Esophagus muscularis mucosa (tissue), 4 donors: Measurements from ENCODE around the gene FGFRL1.
A peak's percentile ranks its signal among the peaks of the same experiment; 100 is the strongest.

Source experiments
- CTCF ChIP-seq, 3 experiments: fragments of 200-600 bp in 2 of 3; fragments of 450-650 bp in 1 of 3; sonication (generic) in 2 of 3; IDR thresholded peaks; one replicate each; pipeline ENCODE4 v1.5.1; 2017 to 2019; ENCODE audit warnings: antibody characterized with exemption in 3 of 3, mild to moderate bottlenecking in 2 of 3, moderate library complexity in 1 of 3
- EP300 ChIP-seq: sonication (generic); formaldehyde crosslinking; IDR thresholded peaks from one replicate; pipeline ENCODE4 v1.6.1; 2017; ENCODE audit warnings: antibody characterized with exemption
- POLR2AphosphoS5 ChIP-seq, 2 donors: sonication (generic); formaldehyde crosslinking; IDR thresholded peaks; one replicate each; pipeline ENCODE4 v1.6.1; 2017; ENCODE audit warnings: antibody characterized with exemption in 2 of 2

DNA sequence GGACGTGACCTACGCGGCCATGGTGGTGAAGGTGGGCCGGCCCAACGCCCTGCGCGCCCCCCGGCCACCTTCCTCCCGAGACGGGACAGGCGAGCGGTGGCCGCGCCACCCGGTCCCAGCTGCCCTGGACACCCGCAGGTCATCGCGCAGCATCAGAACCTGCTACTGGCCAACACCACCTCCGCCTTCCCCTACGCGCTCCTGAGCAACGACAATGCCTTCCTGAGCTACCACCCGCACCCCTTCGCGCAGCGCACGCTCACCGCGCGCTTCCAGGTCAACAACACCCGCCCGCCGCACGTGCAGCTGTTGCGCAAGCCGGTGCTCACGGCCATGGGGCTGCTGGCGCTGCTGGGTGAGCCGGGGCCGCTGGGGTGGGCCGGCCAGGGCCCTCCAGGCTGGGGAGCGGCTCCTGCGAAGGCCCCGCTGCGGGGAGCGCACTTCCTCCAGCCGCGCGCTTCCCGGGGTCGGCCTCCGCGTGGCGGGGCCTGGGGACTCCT lies 9.2 kb upstream of the FGFRL1 start:
- no peak for TF ChIP-seq EP300
- no peak for TF ChIP-seq CTCF (IDR thresholded peaks at IDR 0.05)
- TF ChIP-seq POLR2AphosphoS5 (IDR thresholded peaks at IDR 0.05) = peak in 1 of 2 donors; percentile 47
